ENCODE data around the gene RAP2C.

Gene RAP2C

DNA sequence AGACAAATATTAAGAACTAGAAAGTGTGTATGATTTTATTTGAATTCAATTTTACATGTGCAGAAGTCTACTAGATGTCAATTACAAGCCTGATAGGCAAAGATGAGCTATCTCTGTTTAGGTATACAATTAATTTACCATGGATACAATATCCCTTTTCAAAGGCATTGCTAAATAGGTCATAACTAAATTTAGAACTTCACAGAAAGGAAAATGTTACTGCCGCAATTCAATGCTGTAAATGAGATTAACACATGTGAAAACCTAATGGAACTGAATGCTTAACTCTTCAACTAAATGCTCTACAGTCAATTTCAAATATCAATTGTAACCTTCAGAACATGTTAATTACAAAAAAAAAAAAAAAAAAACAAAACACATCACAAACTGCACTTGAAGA is 14.6 kb downstream of the RAP2C start:
- Histone ChIP-seq H4K91ac (ENCODE audit: low read length) (no peak overlapping the region), H3K4me3 (ENCODE audit: insufficient read depth in 1 of 2, low read depth in 1 of 2, low read length in 2 of 2) (no peak overlapping the region), H4K8ac (ENCODE audit: low read length) (no peak overlapping the region), H2BK120ac (ENCODE audit: low read depth, low read length) (no peak overlapping the region), H2AFZ (ENCODE audit: low read depth, low read length) (no peak overlapping the region), H3K27ac (ENCODE audit: low read length, poor library complexity, severe bottlenecking) (no peak overlapping the region), H3K4me2 (ENCODE audit: low read length, poor library complexity, severe bottlenecking) (no peak overlapping the region), H3K9me3 (ENCODE audit: control insufficient read depth, low read length) (no peaks in the 10 kb centered on the region), H3K4ac (ENCODE audit: low read depth in 1 of 2, low read length in 2 of 2) (no peak overlapping the region), H3K79me1 (replicated peaks; ENCODE audit: low read length, poor library complexity, severe bottlenecking) (peaks cover 3% of the 10 kb centered on the region), H3K18ac (ENCODE audit: low read depth in 1 of 2, low read length in 2 of 2) (no peak overlapping the region), H3K9ac (ENCODE audit: low read length) (no peak overlapping the region), H2AK5ac (ENCODE audit: low read length, severe bottlenecking) (no peak overlapping the region), H3K14ac (ENCODE audit: low read length in 2 of 2) (no peak overlapping the region), H2BK12ac (ENCODE audit: low read length in 2 of 2) (no peak overlapping the region), H3K27me3 (ENCODE audit: control insufficient read depth in 1 of 2, insufficient read depth in 1 of 2, low read length in 2 of 2) (no peaks in the 10 kb centered on the region), H3K23ac (ENCODE audit: low read length in 2 of 2) (no peak overlapping the region), H3K4me1 (ENCODE audit: control insufficient read depth, insufficient read depth, low read depth, low read length) (no peaks in the 10 kb centered on the region), H3K36me3 (ENCODE audit: control insufficient read depth in 1 of 2, insufficient read depth in 2 of 2, low read depth in 1 of 2, low read length in 2 of 2) (peaks cover 0 to 16% of the 10 kb centered on the region in 2 experiments), H2BK5ac (ENCODE audit: low read depth, low read length, poor library complexity, severe bottlenecking) (no peak overlapping the region), H2BK15ac (ENCODE audit: low read depth, poor library complexity, severe bottlenecking) (no peak overlapping the region)
- WGBS = no CpG with 5 or more reads among the region's 1 CpG
- no peak for DNase-seq

DNA sequence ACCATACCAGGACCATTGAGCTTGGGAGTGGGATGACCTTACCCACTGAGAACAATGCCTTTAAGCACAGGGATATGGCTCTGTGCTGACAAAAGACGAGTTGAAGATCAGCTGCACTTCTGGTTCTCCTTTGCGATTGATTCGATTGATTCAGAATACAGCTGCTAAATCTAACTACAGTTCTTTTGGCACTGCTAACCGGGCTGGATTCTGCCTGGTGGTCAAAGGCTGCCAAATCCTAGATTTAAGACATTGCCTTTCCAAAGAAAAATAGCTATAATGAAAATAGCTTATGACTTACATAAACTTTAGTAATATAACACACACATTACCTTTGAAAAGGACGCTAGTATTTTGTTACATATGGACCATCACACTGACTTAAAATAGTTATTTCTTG is 18.3 kb downstream of the RAP2C start:
- Histone ChIP-seq H2BK5ac (ENCODE audit: low read depth, low read length, poor library complexity, severe bottlenecking) (no peak overlapping the region), H3K4me2 (ENCODE audit: low read length, poor library complexity, severe bottlenecking) (no peak overlapping the region), H3K4ac (ENCODE audit: low read depth in 1 of 2, low read length in 2 of 2) (no peak overlapping the region), H3K27ac (ENCODE audit: low read length, poor library complexity, severe bottlenecking) (no peak overlapping the region), H2BK120ac (ENCODE audit: low read depth, low read length) (no peak overlapping the region), H2BK15ac (ENCODE audit: low read depth, poor library complexity, severe bottlenecking) (no peak overlapping the region), H3K9me3 (ENCODE audit: control insufficient read depth, low read length) (peaks cover 6% of the 10 kb centered on the region), H3K27me3 (ENCODE audit: control insufficient read depth in 1 of 2, insufficient read depth in 1 of 2, low read length in 2 of 2) (no peaks in the 10 kb centered on the region), H3K14ac (ENCODE audit: low read length in 2 of 2) (no peak overlapping the region), H3K4me1 (ENCODE audit: control insufficient read depth, insufficient read depth, low read depth, low read length) (no peaks in the 10 kb centered on the region), H3K4me3 (ENCODE audit: insufficient read depth in 1 of 2, low read depth in 1 of 2, low read length in 2 of 2) (no peak overlapping the region), H2AK5ac (ENCODE audit: low read length, severe bottlenecking) (no peak overlapping the region), H4K8ac (ENCODE audit: low read length) (no peak overlapping the region), H3K18ac (ENCODE audit: low read depth in 1 of 2, low read length in 2 of 2) (no peak overlapping the region), H4K91ac (ENCODE audit: low read length) (no peak overlapping the region), H2AFZ (ENCODE audit: low read depth, low read length) (no peak overlapping the region), H3K9ac (ENCODE audit: low read length) (no peak overlapping the region), H3K23ac (ENCODE audit: low read length in 2 of 2) (no peak overlapping the region), H3K36me3 (ENCODE audit: control insufficient read depth in 1 of 2, insufficient read depth in 2 of 2, low read depth in 1 of 2, low read length in 2 of 2) (peaks cover 0 to 16% of the 10 kb centered on the region in 2 experiments), H2BK12ac (ENCODE audit: low read length in 2 of 2) (no peak overlapping the region), H3K79me1 (replicated peaks; ENCODE audit: low read length, poor library complexity, severe bottlenecking) (peaks cover 1% of the 10 kb centered on the region)
- no peak for DNase-seq
- WGBS = 100% methylated on average over 3 of the region's 5 CpGs

DNA sequence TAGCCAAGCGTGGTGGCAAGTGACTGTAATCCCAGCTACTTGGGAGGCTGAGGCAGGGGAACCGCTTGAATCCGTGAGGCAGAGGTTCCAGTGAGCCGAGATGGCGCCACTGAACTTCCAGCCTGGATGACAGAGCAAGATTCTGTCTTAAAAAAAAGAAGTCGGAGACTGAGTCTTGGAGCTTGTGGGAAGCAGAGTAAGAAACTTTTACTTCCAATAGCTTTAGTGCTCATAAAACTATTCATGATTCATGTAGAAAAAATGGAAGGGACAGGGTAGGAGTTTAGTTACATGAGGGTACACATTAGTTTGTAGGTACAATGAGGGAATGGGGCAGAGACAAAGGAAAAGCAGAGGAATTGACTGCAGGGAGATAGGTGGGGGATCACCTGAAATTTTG is 19.3 kb downstream of the RAP2C start:
- H3K4me1 ChIP-seq (ENCODE audit: control insufficient read depth, insufficient read depth, low read depth, low read length) = no peaks in the 10 kb centered on the region
- peaks cover 6% of the 10 kb centered on the region for H3K9me3 ChIP-seq (ENCODE audit: control insufficient read depth, low read length)
- no peak overlapping the region for H2AK5ac ChIP-seq (ENCODE audit: low read length, severe bottlenecking)
- H3K4ac ChIP-seq (ENCODE audit: low read depth in 1 of 2, low read length in 2 of 2) = no peak overlapping the region
- no peak overlapping the region for H3K27ac ChIP-seq (ENCODE audit: low read length, poor library complexity, severe bottlenecking)
- no peak overlapping the region for H2BK5ac ChIP-seq (ENCODE audit: low read depth, low read length, poor library complexity, severe bottlenecking)
- H3K9ac ChIP-seq (ENCODE audit: low read length) = no peak overlapping the region
- no peak overlapping the region for H3K4me2 ChIP-seq (ENCODE audit: low read length, poor library complexity, severe bottlenecking)
- H3K14ac ChIP-seq (ENCODE audit: low read length in 2 of 2) = no peak overlapping the region
- H2AFZ ChIP-seq (ENCODE audit: low read depth, low read length) = no peak overlapping the region
- no peak overlapping the region for H4K8ac ChIP-seq (ENCODE audit: low read length)
- no peaks in the 10 kb centered on the region for H3K27me3 ChIP-seq (ENCODE audit: control insufficient read depth in 1 of 2, insufficient read depth in 1 of 2, low read length in 2 of 2)
- H3K23ac ChIP-seq (ENCODE audit: low read length in 2 of 2) = no peak overlapping the region
- H3K36me3 ChIP-seq (ENCODE audit: control insufficient read depth in 1 of 2, insufficient read depth in 2 of 2, low read depth in 1 of 2, low read length in 2 of 2) = peaks cover 0 to 12% of the 10 kb centered on the region in 2 experiments
- no peak overlapping the region for H3K4me3 ChIP-seq (ENCODE audit: insufficient read depth in 1 of 2, low read depth in 1 of 2, low read length in 2 of 2)
- H2BK120ac ChIP-seq (ENCODE audit: low read depth, low read length) = no peak overlapping the region
- no peak overlapping the region for H4K91ac ChIP-seq (ENCODE audit: low read length)
- no peak for DNase-seq
- WGBS = 93% methylated on average over 4 of the region's 6 CpGs
- H3K18ac ChIP-seq (ENCODE audit: low read depth in 1 of 2, low read length in 2 of 2) = no peak overlapping the region
- H2BK12ac ChIP-seq (ENCODE audit: low read length in 2 of 2) = no peak overlapping the region
- no peak overlapping the region for H2BK15ac ChIP-seq (ENCODE audit: low read depth, poor library complexity, severe bottlenecking)
- no peaks in the 10 kb centered on the region for H3K79me1 ChIP-seq (replicated peaks; ENCODE audit: low read length, poor library complexity, severe bottlenecking)

DNA sequence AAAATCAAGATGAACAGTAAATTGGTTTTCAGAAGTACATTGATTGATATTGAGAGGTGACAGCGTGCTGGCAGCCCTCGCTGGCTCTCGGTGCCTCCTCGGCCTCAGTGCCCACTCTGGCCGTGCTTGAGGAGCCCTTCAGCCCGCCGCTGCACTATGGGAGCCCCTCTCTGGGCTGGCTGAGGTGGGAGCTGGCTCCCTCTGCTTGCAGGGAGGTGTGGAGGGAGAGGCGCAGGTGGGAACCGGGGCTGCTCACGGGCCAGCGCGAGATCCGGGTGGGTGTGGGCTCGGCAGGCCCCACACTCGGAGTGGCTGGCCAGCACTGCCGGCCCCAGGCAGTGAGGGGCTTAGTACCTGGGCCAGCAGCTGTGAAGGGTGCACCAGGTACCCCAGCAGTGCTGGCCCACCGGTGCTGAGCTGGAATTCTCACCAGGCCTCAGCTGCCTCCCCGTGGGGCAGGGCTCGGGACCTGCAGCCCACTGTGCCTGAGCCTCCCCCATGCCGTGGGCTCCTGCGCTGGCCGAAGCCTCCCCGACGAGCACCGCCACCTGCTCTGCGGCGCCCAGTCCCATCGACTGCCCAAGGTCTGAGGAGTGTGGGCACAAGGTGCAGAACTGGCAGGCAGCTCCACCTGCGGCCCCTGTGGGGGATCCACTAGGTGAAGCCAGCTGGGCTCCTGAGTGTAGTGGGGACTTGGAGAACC is 25.2 kb downstream of the RAP2C start:
- Histone ChIP-seq H3K23ac (ENCODE audit: low read length in 2 of 2) (no peak overlapping the region), H2BK120ac (ENCODE audit: low read depth, low read length) (no peak overlapping the region), H3K4ac (ENCODE audit: low read depth in 1 of 2, low read length in 2 of 2) (no peak overlapping the region), H3K4me3 (ENCODE audit: insufficient read depth in 1 of 2, low read depth in 1 of 2, low read length in 2 of 2) (no peak overlapping the region), H3K79me1 (replicated peaks; ENCODE audit: low read length, poor library complexity, severe bottlenecking) (no peaks in the 10 kb centered on the region), H2BK15ac (ENCODE audit: low read depth, poor library complexity, severe bottlenecking) (no peak overlapping the region), H3K9me3 (ENCODE audit: control insufficient read depth, low read length) (peaks cover 9% of the 10 kb centered on the region), H4K91ac (ENCODE audit: low read length) (no peak overlapping the region), H3K36me3 (ENCODE audit: control insufficient read depth in 1 of 2, insufficient read depth in 2 of 2, low read depth in 1 of 2, low read length in 2 of 2) (no peaks in the 10 kb centered on the region), H2BK5ac (ENCODE audit: low read depth, low read length, poor library complexity, severe bottlenecking) (no peak overlapping the region), H4K8ac (ENCODE audit: low read length) (no peak overlapping the region), H3K4me1 (ENCODE audit: control insufficient read depth, insufficient read depth, low read depth, low read length) (no peaks in the 10 kb centered on the region), H2BK12ac (ENCODE audit: low read length in 2 of 2) (no peak overlapping the region), H3K27me3 (ENCODE audit: control insufficient read depth in 1 of 2, insufficient read depth in 1 of 2, low read length in 2 of 2) (peaks cover 0 to 8% of the 10 kb centered on the region in 2 experiments), H2AFZ (ENCODE audit: low read depth, low read length) (no peak overlapping the region), H3K14ac (ENCODE audit: low read length in 2 of 2) (no peak overlapping the region), H3K4me2 (ENCODE audit: low read length, poor library complexity, severe bottlenecking) (no peak overlapping the region), H3K18ac (ENCODE audit: low read depth in 1 of 2, low read length in 2 of 2) (no peak overlapping the region), H3K9ac (ENCODE audit: low read length) (no peak overlapping the region), H2AK5ac (ENCODE audit: low read length, severe bottlenecking) (no peak overlapping the region), H3K27ac (ENCODE audit: low read length, poor library complexity, severe bottlenecking) (no peak overlapping the region)
- WGBS = 96% methylated on average over 12 of the region's 29 CpGs
- DNase-seq = no peak

All from mesenchymal stem cell (in vitro differentiated cells and primary cell).